IMR-90 (cell line): ENCODE data around the gene REN. TPM values are rescaled to one million over a fixed set of nuclear protein-coding genes. Genes with fewer than 3 reads are reported as not detected.

ENCODE experiments used
- ATAC-seq: fragments of 200-7000 bp; cut with Tn5 transposase; 2 replicates; pipeline ENCODE4 v1.9.1; 2020; ENCODE audit warnings: low read depth, mild to moderate bottlenecking, moderate library complexity
- BruUV-seq: library from RNA; stranded (reverse); fragments of 400-500 nt; replicated peaks from 2 replicates; lab custom pipeline; 2021; lab: Mats Ljungman, UMichigan
- CTCF ChIA-PET: fragments of 300-600 bp; formaldehyde crosslinking; extraction: SDS; loops from one replicate; lab custom pipeline; 2021; ENCODE audit warnings: antibody characterized with exemption; lab: Yijun Ruan, JAX
- POLR2A ChIA-PET: fragments of 300-600 bp; sonication (Branson Sonifier 250); formaldehyde crosslinking; loops from one replicate; lab custom pipeline; 2022; ENCODE audit warnings: antibody characterized with exemption; ENCODE audit not compliant: unreplicated experiment; lab: Charles Lee
- DNase-seq: peaks from one replicate; pipeline ENCODE4 v3.0.0; 2013
- H2AFZ ChIP-seq: replicated peaks from 2 replicates; pipeline ENCODE3; 2013; ENCODE audit warnings: low read length, mild to moderate bottlenecking; ENCODE audit not compliant: poor library complexity
- H2AK5ac ChIP-seq: 2 replicates; pipeline ENCODE4 v1.6.1; 2013; ENCODE audit warnings: low read depth, low read length, inconsistent platforms
- H2AK9ac ChIP-seq: replicated peaks from 2 replicates; pipeline ENCODE3; 2013; ENCODE audit warnings: mild to moderate bottlenecking, low read depth, low read length, moderate library complexity; ENCODE audit not compliant: poor library complexity
- H2BK120ac ChIP-seq: 2 replicates; pipeline ENCODE4 v1.6.1; 2013; ENCODE audit warnings: low read depth, low read length, inconsistent platforms
- H2BK15ac ChIP-seq: 3 replicates; pipeline ENCODE4 v1.6.1; 2013; ENCODE audit warnings: low read depth, low read length, inconsistent platforms
- H2BK20ac ChIP-seq: 2 replicates; pipeline ENCODE4 v1.6.1; 2013; ENCODE audit warnings: low read depth, mild to moderate bottlenecking, inconsistent platforms, low read length, moderate library complexity
- H2BK5ac ChIP-seq: 2 replicates; pipeline ENCODE4 v1.6.1; 2013; ENCODE audit warnings: mild to moderate bottlenecking, low read depth, low read length, inconsistent platforms; ENCODE audit not compliant: poor library complexity, severe bottlenecking
- H3K14ac ChIP-seq: replicated peaks from 2 replicates; pipeline ENCODE4 v1.6.1; 2013; ENCODE audit warnings: low read depth, low read length, inconsistent platforms
- H3K18ac ChIP-seq: 2 replicates; pipeline ENCODE4 v1.6.1; 2013; ENCODE audit warnings: low read depth, low read length, control low read depth
- H3K23ac ChIP-seq: 2 replicates; pipeline ENCODE4 v1.6.1; 2013; ENCODE audit warnings: low read depth, low read length, inconsistent platforms
- H3K27ac ChIP-seq: 2 replicates; pipeline ENCODE4 v1.5.1; 2013; ENCODE audit warnings: mild to moderate bottlenecking, control low read depth, low read length; ENCODE audit not compliant: insufficient read depth
- H3K27me3 ChIP-seq: 2 replicates; pipeline ENCODE4 v1.6.1; 2013; ENCODE audit warnings: low read length; ENCODE audit not compliant: control insufficient read depth, insufficient read depth
- H3K36me3 ChIP-seq: 2 replicates; pipeline ENCODE4 v1.6.1; 2013; ENCODE audit warnings: low read length, mixed read lengths; ENCODE audit not compliant: control insufficient read depth, insufficient read depth
- H3K4ac ChIP-seq: 2 replicates; pipeline ENCODE4 v1.6.1; 2013; ENCODE audit warnings: low read depth, low read length, inconsistent platforms
- H3K4me1 ChIP-seq: 2 replicates; pipeline ENCODE4 v1.6.1; 2013; ENCODE audit warnings: low read length, mixed read lengths; ENCODE audit not compliant: control insufficient read depth, insufficient read depth
- H3K4me2 ChIP-seq: 2 replicates; pipeline ENCODE4 v1.6.1; 2013; ENCODE audit warnings: low read depth, mild to moderate bottlenecking, control low read depth, low read length, moderate library complexity
- H3K4me3 ChIP-seq: 2 replicates; pipeline ENCODE4 v1.5.1; 2013; ENCODE audit warnings: low read depth, mild to moderate bottlenecking, control low read depth, low read length, moderate library complexity; ENCODE audit not compliant: insufficient read depth
- H3K56ac ChIP-seq: 2 replicates; pipeline ENCODE4 v1.6.1; 2013; ENCODE audit warnings: low read length, inconsistent platforms; ENCODE audit not compliant: insufficient read depth; ENCODE audit errors: extremely low read depth
- H3K79me1 ChIP-seq, 2 experiments: 2 replicates each; pipeline ENCODE4 v1.6.1; 2013; ENCODE audit warnings: low read length in 2 of 2, inconsistent platforms in 1 of 2, low read depth in 1 of 2
- H3K9ac ChIP-seq: 2 replicates; pipeline ENCODE4 v1.6.1; 2013; ENCODE audit warnings: low read depth, low read length, control low read depth
- H3K9me1 ChIP-seq: 2 replicates; pipeline ENCODE4 v1.6.1; 2013; ENCODE audit warnings: low read length, inconsistent platforms; ENCODE audit not compliant: insufficient read depth
- H3K9me3 ChIP-seq: 2 replicates; pipeline ENCODE4 v1.6.1; 2013; ENCODE audit warnings: low read length; ENCODE audit not compliant: control insufficient read depth, insufficient read depth
- H4K20me1 ChIP-seq: 2 replicates; pipeline ENCODE4 v1.6.1; 2013; ENCODE audit warnings: low read length, inconsistent platforms; ENCODE audit not compliant: insufficient read depth
- H4K5ac ChIP-seq: 2 replicates; pipeline ENCODE4 v1.6.1; 2013; ENCODE audit warnings: mild to moderate bottlenecking, low read depth, low read length, control low read depth
- H4K8ac ChIP-seq, 2 experiments: 2 replicates each; pipeline ENCODE4 v1.6.1; 2013; ENCODE audit warnings: low read depth in 2 of 2, low read length in 2 of 2, control low read depth in 1 of 2, inconsistent platforms in 1 of 2
- H4K91ac ChIP-seq: 2 replicates; pipeline ENCODE4 v1.6.1; 2013; ENCODE audit warnings: low read depth, low read length, inconsistent platforms; ENCODE audit not compliant: insufficient read depth
- BHLHE40 ChIP-seq: fragments of 150-350 bp; IDR thresholded peaks from 2 replicates; pipeline ENCODE4 v1.6.1; 2016; ENCODE audit warnings: mild to moderate bottlenecking, low read depth, low read length
- CEBPB ChIP-seq: IDR thresholded peaks from 2 replicates; pipeline ENCODE4 v1.6.1; 2012; ENCODE audit warnings: low read depth, low read length, improper control_type of control experiment
- CHD1 ChIP-seq: IDR thresholded peaks from 2 replicates; pipeline ENCODE4 v1.6.1; 2012; ENCODE audit warnings: low read depth, low read length, improper control_type of control experiment
- FOS ChIP-seq: fragments of 150-350 bp; IDR thresholded peaks from 2 replicates; pipeline ENCODE4 v1.6.1; 2016; ENCODE audit warnings: low read depth, low read length
- MAZ ChIP-seq: IDR thresholded peaks from 2 replicates; pipeline ENCODE4 v1.6.1; 2012; ENCODE audit warnings: low read depth, mild to moderate bottlenecking, low read length, improper control_type of control experiment, moderate library complexity, borderline replicate concordance
- POLR2A ChIP-seq: IDR thresholded peaks from 2 replicates; pipeline ENCODE4 v1.6.1; 2012; ENCODE audit warnings: mild to moderate bottlenecking, low read depth, low read length
- RAD21 ChIP-seq: IDR thresholded peaks from 2 replicates; pipeline ENCODE4 v1.6.1; 2012; ENCODE audit warnings: low read length, improper control_type of control experiment
- RCOR1 ChIP-seq: IDR thresholded peaks from 2 replicates; pipeline ENCODE4 v1.6.1; 2012; ENCODE audit warnings: mild to moderate bottlenecking, low read length, improper control_type of control experiment; ENCODE audit not compliant: insufficient replicate concordance
- SMC3 ChIP-seq: fragments of 150-350 bp; IDR thresholded peaks from 2 replicates; pipeline ENCODE4 v1.6.1; 2016; ENCODE audit warnings: low read depth, mild to moderate bottlenecking, antibody characterized with exemption, low read length, moderate library complexity
- WGBS, 2 experiments: methylation state at CpG; one replicate each; pipeline versions ENCODE4 v1.1.5 to v1.1.7; 2013; ENCODE audit warnings: missing lambda C conversion rate in 2 of 2; ENCODE audit not compliant: insufficient read length in 1 of 2; ENCODE audit errors: extremely low coverage in 2 of 2; 5-methylcytosine and 5-hydroxymethylcytosine counted together
- dilution Hi-C: fragments of 300-500 bp; cut with HindIII; formaldehyde crosslinking; loops from one replicate; pipeline ENCODE4 v1.14.3; 2018; ENCODE audit warnings: low sequenced_read_pairs; ENCODE audit not compliant: unreplicated experiment
- in situ Hi-C: fragments of 300-500 bp; cut with MboI; formaldehyde crosslinking; loops from 3 replicates; pipeline ENCODE4 v1.14.3; 2019; ENCODE audit warnings: low sequenced_read_pairs, inconsistent platforms, mixed read lengths
- intact Hi-C: fragments of 100-400 bp; cut with micrococcal nuclease; formaldehyde crosslinking; loops from 2 replicates; pipeline ENCODE4 v1.10.0; 2022
- polyA plus RNA-seq, 3 experiments: library from polyadenylated mRNA; depleted of rRNA; stranded (reverse); fragments of >200 nt; gene quantifications; 2 replicates each; pipeline ENCODE4 v1.2.3, GENCODE V29; 2012; ENCODE audit warnings: low replicate concordance in 1 of 3
- total RNA-seq: library from RNA; depleted of rRNA; stranded (reverse); fragments of >200 nt; gene quantifications from 2 replicates; pipeline ENCODE4 v1.2.3, GENCODE V29; 2012
- TF ChIP-seq, protein P1 (sequence below): conservative IDR thresholded peaks from 2 replicates; pipeline ENCODE4 v1.5.1; 2012; ENCODE audit warnings: mild to moderate bottlenecking, low read depth, low read length, improper control_type of control experiment

The REN gene
- total and polyA plus RNA-seq, 2 of the 4 experiments (the other 2 are of a cell fraction), result 0.54 to 1.2 TPM

DNA sequence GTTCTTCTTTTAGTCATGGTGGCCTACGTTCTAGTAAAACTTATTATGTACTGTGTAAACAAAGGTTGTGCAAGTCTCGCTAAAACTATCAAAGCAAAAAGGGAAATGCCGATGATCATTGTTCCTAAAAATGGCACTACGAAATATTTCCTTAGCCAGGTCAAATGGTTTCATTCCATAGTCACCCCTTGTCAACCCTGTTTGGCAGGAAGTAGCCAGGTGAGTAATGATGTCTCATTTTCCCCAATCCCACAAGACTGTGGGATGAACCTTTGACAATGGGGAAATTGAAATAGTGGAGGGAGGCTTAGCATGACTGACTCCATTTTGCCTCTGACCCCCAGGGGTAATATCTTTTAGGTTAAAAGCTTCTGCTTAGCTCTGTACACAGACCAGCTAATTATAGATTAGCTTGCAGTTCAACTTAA, 5.6 kb upstream of the REN start:
- H3K27me3 ChIP-seq, result no peaks in the 10 kb centered on the region
- H4K8ac ChIP-seq, result peak overlapping the region; percentile 79 to 86; a peak in 1 of 4 replicates
- H2AFZ ChIP-seq, result no peak overlapping the region
- no peak overlapping the region for H4K91ac ChIP-seq
- H3K27ac ChIP-seq, result no peak overlapping the region
- H3K56ac ChIP-seq, result no peak overlapping the region
- ChIA-PET CTCF (interaction anchor here (0.6 to 2.7 kb wide), 4 partner anchors 9 to 35 kb away, joined by 3 to 10 read pairs (median 4); no protein-coding TSS in a partner anchor), POLR2A (no interaction called here)
- peaks cover 7% of the 10 kb centered on the region for H3K9me1 ChIP-seq
- 0 out of 2 replicates have a peak overlapping the region, but pooled peaks have one; percentile 44 for H4K5ac ChIP-seq
- no peaks in the 10 kb centered on the region; the same call in 1 of the 2 replicates for H3K9me3 ChIP-seq
- in situ Hi-C loops (no loop called here), intact Hi-C loops (no loop called here), dilution Hi-C loops (loop anchor here (25.0 kb wide), 1 partner anchor 216 kb away; no protein-coding TSS in a partner anchor)
- H2BK20ac ChIP-seq, result no peak overlapping the region; the same call in 1 of the 2 replicates
- no CpG with 5 or more reads among the region's 4 CpGs for WGBS, 2 experiments
- H2BK15ac ChIP-seq, result no peak overlapping the region
- no peak overlapping the region for H3K9ac ChIP-seq
- TF ChIP-seq CEBPB, result peak; percentile 96
- TF ChIP-seq CHD1, result no peak
- no peak for TF ChIP-seq BHLHE40
- no peak for TF ChIP-seq POLR2A
- no peak for TF ChIP-seq FOS
- TF ChIP-seq, protein P1, sequence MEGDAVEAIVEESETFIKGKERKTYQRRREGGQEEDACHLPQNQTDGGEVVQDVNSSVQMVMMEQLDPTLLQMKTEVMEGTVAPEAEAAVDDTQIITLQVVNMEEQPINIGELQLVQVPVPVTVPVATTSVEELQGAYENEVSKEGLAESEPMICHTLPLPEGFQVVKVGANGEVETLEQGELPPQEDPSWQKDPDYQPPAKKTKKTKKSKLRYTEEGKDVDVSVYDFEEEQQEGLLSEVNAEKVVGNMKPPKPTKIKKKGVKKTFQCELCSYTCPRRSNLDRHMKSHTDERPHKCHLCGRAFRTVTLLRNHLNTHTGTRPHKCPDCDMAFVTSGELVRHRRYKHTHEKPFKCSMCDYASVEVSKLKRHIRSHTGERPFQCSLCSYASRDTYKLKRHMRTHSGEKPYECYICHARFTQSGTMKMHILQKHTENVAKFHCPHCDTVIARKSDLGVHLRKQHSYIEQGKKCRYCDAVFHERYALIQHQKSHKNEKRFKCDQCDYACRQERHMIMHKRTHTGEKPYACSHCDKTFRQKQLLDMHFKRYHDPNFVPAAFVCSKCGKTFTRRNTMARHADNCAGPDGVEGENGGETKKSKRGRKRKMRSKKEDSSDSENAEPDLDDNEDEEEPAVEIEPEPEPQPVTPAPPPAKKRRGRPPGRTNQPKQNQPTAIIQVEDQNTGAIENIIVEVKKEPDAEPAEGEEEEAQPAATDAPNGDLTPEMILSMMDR, result no peak
- TF ChIP-seq RCOR1, result no peak
- TF ChIP-seq SMC3, result no peak
- TF ChIP-seq RAD21, result no peak
- 0 out of 2 replicates have a peak, but pooled peaks have one; percentile 10 for TF ChIP-seq MAZ
- no peaks in the 10 kb centered on the region for H3K36me3 ChIP-seq
- no TSS peak for BruUV-seq
- H4K20me1 ChIP-seq, result no peaks in the 10 kb centered on the region
- no peak overlapping the region; the same call in 1 of the 2 replicates for H3K23ac ChIP-seq
- DNase-seq (peak; percentile 86), ATAC-seq (no peak; the same call in none of the 2 replicates)
- 0 out of 4 replicates have a peak, but pooled peaks cover 0 to 3% of the 10 kb centered on the region in 2 experiments for H3K79me1 ChIP-seq
- H3K4me3 ChIP-seq, result no peak overlapping the region
- no peak overlapping the region for H3K4ac ChIP-seq
- no peak overlapping the region for H2AK5ac ChIP-seq
- H3K4me2 ChIP-seq, result no peak overlapping the region
- H3K4me1 ChIP-seq, result peaks cover 4% of the 10 kb centered on the region; the same call in 1 of the 2 replicates
- no peak overlapping the region; the same call in 1 of the 2 replicates for H3K14ac ChIP-seq
- no peak overlapping the region; the same call in 1 of the 2 replicates for H3K18ac ChIP-seq
- peak overlapping the region; percentile 87 for H2BK5ac ChIP-seq
- no peak overlapping the region for H2AK9ac ChIP-seq
- H2BK120ac ChIP-seq, result peak overlapping the region; percentile 98; the same call in 1 of the 2 replicates
